ENCODE measurements around the gene CDKAL1.

- no peak for TF ChIP-seq POLR2A (IDR thresholded peaks at IDR 0.05)
- TF ChIP-seq, protein P1, sequence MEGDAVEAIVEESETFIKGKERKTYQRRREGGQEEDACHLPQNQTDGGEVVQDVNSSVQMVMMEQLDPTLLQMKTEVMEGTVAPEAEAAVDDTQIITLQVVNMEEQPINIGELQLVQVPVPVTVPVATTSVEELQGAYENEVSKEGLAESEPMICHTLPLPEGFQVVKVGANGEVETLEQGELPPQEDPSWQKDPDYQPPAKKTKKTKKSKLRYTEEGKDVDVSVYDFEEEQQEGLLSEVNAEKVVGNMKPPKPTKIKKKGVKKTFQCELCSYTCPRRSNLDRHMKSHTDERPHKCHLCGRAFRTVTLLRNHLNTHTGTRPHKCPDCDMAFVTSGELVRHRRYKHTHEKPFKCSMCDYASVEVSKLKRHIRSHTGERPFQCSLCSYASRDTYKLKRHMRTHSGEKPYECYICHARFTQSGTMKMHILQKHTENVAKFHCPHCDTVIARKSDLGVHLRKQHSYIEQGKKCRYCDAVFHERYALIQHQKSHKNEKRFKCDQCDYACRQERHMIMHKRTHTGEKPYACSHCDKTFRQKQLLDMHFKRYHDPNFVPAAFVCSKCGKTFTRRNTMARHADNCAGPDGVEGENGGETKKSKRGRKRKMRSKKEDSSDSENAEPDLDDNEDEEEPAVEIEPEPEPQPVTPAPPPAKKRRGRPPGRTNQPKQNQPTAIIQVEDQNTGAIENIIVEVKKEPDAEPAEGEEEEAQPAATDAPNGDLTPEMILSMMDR (IDR thresholded peaks at IDR 0.05): no peak
These were observed 398.0 kb downstream of the CDKAL1 start for GRCh38 chr6:20932284-20932683.
